T-helper 1 cell treated with Interleukin-12 subunit alpha and Interleukin-12 subunit beta and Interleukin-4 antibody, amounts not matched to agents 30 ng/mL and 1 ng/mL, for 36 hours (primary cell): ENCODE measurements around the gene UPF1. TPM values are rescaled to one million over a fixed set of nuclear protein-coding genes. Genes with fewer than 3 reads are reported as not detected.

Source experiments
- intact Hi-C: fragments of 100-400 bp; cut with micrococcal nuclease; formaldehyde crosslinking; loops from one replicate; pipeline ENCODE4 v1.15.1; 2024
- total RNA-seq: library from RNA; stranded (reverse); gene quantifications from 2 replicates; pipeline ENCODE4 v1.2.3, GENCODE V29; 2022

UPF1 gene
- 96.6 and 96.7 TPM in 2 replicates for total RNA-seq

DNA sequence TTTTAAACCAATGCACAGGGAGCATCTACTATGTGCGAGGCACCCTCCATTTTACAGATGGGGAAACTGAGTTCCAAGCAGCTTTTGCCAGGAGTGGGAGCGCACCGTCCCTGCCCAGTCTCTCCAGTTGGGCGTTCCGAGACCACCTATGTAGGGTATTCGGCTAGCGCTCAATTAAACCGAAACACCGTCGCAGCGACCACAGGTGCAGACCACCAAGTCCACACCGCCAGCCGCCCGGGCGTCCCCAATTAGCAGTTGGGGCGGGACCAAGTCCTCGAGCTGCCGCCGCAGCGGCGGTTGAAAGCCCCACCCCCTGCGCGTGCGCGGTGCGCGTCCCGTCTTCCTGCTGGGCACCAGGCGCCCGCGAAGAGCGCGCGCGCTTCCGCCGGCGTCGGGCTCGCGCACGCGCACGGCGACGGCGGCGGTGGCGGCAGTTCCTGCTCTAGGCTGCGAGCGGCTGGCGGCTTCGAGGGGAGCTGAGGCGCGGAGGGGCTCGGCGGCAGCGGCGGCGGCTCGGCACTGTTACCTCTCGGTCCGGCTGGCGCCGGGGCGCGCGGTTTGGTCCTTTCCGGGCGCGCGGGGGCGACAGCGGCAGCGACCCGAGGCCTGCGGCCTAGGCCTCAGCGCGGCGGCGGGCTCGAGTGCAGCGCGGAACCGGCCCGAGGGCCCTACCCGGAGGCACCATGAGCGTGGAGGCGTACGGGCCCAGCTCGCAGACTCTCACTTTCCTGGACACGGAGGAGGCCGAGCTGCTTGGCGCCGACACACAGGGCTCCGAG lies at the start of gene UPF1:
UPF1 (plus strand) TSS at position 436 of the 782 bp plus-strand sequence; CDS start at position 687, 251 bp downstream.
- intact Hi-C loops: loop anchor here (1.0 to 5.0 kb wide), 10 partner anchors 12 to 414 kb away; partner anchors contain the start of genes ARMC6, COPE, CRTC1 and DDX49

- intact Hi-C loops: no loop called here
Measured at GRCh38 chr19:18782559-18783225, 49.1 kb upstream of the UPF1 start.

GRCh38 chr19:18783958-18784785 lies 47.6 kb upstream of the UPF1 start:
- intact Hi-C loops: no loop called here

DNA sequence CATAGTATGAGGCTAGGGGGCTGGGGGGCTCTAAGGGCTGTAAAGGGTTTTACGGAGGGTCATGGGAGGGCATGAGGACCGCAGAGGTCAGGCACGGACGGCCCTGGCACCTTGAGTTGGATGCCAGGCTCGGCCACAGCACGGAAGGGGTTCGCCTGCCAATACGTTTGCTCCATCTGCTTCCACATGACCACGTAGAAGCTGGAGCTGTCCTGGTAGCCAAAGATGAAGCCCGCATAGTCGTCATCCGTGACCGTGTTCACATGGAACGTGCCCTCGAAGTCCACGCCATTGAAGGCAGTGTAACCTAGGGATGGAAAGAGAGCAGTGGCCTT lies 47.0 kb upstream of the UPF1 start:
- intact Hi-C loops: loop anchor here (1.0 to 5.0 kb wide), 4 partner anchors 48 to 148 kb away; partner anchors contain the start of genes CRTC1 and UPF1

GRCh38 chr19:18785179-18786124 lies 46.3 kb upstream of the UPF1 start:
- intact Hi-C loops: loop anchor here (1.0 to 5.0 kb wide), 5 partner anchors 47 to 177 kb away; partner anchors contain the start of genes CRTC1 and UPF1

- intact Hi-C loops: loop anchor here (5.0 kb wide), 3 partner anchors 44 to 144 kb away; partner anchors contain the start of genes CRTC1 and UPF1
Measured at GRCh38 chr19:18788529-18789421, 43.0 kb upstream of the UPF1 start.

DNA sequence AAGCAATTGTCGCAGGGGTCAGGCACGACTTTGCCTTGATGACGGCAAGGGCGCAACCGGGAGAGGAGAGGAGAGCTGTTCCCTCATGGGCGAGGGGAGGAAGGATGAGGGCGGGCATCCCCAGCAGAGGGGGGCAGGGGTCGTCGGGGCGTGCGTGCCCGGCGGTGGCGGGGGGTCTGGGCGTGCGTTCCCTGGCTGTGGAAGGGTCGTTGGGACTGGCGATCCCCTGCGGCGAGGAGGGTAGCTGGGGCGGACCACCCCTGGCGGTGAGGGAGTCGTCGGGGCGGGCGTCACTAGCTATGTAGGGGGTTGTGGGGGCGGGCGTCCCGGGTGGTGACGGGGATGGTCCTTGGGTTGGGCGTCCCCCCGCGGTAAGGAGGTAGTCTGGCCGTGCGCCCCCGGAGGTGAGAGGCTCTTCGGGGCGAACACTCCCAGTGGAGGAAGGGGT lies 42.3 kb upstream of the UPF1 start:
- intact Hi-C loops: loop anchor here (5.0 kb wide), 3 partner anchors 43 to 143 kb away; partner anchors contain the start of genes CRTC1 and UPF1

DNA sequence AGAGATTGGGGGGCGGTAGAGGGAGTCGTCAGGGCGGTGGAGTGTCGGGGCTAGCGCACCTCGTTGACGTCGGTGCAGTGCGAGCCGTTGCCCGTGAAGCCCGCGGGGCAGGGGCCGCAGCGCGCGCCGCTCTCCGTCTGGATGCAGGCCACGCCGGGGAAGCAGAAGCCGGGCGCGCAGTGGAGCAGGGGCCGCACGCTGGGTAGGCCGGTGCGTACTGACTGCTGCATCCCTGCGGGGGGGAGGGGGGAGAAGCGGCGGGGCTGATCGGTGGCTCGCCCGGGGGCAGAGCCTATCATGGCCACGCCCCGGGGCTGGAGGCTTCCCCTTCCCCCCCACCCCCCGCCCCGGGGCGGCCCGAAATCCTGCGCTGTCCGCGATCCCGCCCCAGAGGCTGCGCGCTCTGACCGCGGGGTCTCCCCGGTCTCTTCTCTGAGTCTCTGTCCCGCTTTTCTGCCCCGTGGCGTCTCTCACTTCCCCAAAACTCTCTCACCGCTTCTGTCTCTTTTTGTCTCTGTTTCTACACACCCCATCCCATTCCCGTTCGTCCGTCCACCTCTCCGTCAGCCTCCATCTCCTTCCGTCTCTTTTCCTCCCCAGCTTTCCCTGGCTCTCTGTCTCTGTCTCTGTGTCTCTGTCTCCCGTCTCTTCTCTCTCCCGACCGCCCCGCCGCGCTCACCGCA lies 41.7 kb upstream of the UPF1 start:
- intact Hi-C loops: loop anchor here (5.0 kb wide), 3 partner anchors 42 to 142 kb away; partner anchors contain the start of genes CRTC1 and UPF1

GRCh38 chr19:18790566-18791314 lies 41.0 kb upstream of the UPF1 start, which contains the start of gene COMP:
Gene COMP, minus strand, starts transcription at chr19:18791305. Its CDS starts 36 bp downstream, at chr19:18791269.
- intact Hi-C loops: no loop called here

GRCh38 chr19:18791315-18791678 lies 40.5 kb upstream of the UPF1 start:
- intact Hi-C loops: no loop called here

DNA sequence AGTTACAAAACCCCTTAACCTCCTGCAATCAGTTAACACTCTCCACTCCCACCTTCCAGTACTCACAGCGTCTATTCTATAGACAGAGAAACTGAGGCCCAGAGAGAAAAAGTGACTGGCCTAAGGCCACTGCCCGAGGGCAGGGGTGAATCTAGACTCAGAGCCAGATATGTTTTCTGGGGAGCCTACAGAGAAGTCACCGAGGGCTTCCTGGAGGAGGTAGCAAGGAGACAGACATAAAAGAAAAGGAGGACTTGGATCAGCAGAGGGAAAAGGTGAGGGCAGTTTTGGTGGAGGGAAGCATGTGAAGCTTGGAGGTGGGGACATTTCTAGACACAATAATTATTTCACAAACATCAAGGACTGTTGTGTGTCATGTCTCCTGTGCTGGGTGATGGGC lies 39.1 kb upstream of the UPF1 start:
- intact Hi-C loops: no loop called here

- intact Hi-C loops: no loop called here
Measured at GRCh38 chr19:18793144-18794028, 38.4 kb upstream of the UPF1 start.

DNA sequence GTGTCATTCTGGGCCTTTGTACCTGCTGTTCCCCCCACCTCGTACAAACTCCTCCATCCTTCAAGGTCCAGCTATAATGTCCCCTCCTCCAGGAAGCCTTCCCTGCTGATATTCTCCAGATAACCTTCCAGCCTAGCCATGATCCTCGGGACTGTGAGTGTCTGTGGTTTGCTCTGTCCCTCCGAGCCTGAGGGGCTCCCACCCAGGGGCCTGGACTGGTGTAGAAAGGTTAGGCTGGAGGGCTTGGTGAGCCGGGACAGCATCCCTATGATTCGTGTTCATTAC lies 37.8 kb upstream of the UPF1 start:
- intact Hi-C loops: no loop called here

DNA sequence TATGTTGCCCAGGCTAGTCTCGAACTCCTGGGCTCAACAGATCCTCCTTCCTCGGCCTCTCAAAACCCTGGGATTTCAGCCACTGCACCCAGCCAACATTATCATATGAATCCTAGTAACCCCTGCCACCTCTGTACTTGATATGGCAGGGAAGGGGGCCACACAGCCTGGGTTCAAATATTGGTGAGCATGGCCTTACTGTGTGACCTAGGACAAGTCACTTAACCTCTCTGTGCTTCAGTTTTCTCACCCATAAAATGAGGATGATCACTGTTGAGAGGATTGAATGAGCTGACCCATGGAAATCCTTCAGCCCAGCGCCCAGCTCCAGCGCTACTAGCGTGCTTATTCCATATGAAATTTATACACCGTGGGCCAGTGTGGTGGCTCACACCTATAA lies 37.1 kb upstream of the UPF1 start:
- intact Hi-C loops: no loop called here

DNA sequence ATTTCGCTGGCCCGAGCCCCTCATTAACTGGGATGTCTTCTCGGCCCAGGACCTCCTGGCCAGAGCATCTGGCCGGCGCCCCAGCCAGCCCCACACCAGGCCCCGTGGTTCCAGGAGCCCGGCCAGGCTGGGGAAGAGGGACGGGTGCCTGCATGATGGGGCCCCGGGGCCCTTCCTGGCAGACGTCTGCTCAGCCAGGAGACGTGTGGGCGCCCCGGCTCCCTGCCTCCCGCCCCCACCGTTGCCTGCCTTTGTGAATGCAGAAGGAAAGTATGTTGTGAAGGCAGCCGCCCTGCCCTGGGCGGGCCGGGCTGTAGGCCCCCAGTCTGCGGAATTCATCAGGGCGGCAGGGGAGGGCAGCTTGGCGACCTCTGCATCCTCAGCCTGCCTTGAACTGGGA lies 36.2 kb upstream of the UPF1 start:
- intact Hi-C loops: no loop called here

GRCh38 chr19:18796239-18796638 lies 35.5 kb upstream of the UPF1 start:
- intact Hi-C loops: no loop called here
